GM12872 (cell line): ENCODE results near the gene FDX2.

Source experiments
- TF ChIP-seq, protein P1 (sequence below): IDR thresholded peaks from 3 replicates; pipeline ENCODE4 v1.5.1; 2011; ENCODE audit warnings: low read depth, mild to moderate bottlenecking, low read length, moderate library complexity; ENCODE audit not compliant: insufficient read depth

Gene FDX2

DNA sequence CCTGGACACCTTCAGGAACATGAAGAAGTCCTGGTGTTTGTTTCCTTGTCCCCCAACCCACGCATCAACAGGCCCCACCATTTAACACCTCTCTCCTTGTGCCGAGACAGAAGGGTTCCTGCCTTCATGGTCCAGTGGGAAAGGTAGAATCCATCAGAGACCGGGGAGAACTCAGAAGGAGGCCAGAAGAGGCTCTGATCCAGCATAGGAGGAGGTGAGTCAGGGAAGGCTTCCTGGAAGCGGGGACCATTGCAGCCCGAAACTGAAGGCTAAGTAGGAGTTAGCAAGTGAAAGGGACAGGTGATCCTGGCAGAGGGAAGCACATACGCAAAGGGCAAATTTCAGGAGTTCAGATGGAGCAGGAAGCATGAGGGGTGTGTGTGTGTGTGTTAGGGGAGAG, 23.1 kb upstream of the FDX2 start:
- TF ChIP-seq, protein P1, sequence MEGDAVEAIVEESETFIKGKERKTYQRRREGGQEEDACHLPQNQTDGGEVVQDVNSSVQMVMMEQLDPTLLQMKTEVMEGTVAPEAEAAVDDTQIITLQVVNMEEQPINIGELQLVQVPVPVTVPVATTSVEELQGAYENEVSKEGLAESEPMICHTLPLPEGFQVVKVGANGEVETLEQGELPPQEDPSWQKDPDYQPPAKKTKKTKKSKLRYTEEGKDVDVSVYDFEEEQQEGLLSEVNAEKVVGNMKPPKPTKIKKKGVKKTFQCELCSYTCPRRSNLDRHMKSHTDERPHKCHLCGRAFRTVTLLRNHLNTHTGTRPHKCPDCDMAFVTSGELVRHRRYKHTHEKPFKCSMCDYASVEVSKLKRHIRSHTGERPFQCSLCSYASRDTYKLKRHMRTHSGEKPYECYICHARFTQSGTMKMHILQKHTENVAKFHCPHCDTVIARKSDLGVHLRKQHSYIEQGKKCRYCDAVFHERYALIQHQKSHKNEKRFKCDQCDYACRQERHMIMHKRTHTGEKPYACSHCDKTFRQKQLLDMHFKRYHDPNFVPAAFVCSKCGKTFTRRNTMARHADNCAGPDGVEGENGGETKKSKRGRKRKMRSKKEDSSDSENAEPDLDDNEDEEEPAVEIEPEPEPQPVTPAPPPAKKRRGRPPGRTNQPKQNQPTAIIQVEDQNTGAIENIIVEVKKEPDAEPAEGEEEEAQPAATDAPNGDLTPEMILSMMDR = no peak

DNA sequence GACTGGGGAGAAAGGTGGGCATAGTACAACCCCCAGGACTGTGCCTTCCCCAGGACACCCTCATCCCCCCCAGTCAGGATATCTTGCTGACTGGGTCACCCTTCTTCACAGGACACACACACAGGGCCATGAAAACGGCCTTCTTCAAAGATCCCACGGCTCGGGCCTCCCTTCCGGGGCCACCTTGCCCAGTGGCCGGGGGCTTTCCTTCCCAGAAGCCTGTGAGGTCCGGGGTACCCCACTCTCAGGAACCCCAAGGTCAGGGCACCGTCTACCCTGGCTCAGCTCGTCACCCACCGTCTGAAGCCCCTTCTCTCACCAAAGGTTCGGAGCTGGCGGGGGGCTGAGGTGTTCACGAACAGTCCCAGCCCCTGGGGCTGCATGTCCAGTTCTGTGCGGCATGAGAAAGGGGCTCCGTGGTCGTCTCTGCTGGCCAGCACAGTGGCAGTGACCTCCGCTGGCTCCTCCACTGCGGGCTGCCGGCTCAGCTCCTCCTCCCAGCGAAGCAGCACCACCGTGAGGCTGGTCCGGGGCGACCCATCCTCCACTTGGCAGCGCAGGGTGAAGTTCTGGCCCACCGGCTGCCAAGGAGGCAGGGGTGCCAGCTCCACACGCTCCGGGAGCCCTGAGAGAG, 19.7 kb upstream of the FDX2 start:
- TF ChIP-seq, protein P1 = no peak

DNA sequence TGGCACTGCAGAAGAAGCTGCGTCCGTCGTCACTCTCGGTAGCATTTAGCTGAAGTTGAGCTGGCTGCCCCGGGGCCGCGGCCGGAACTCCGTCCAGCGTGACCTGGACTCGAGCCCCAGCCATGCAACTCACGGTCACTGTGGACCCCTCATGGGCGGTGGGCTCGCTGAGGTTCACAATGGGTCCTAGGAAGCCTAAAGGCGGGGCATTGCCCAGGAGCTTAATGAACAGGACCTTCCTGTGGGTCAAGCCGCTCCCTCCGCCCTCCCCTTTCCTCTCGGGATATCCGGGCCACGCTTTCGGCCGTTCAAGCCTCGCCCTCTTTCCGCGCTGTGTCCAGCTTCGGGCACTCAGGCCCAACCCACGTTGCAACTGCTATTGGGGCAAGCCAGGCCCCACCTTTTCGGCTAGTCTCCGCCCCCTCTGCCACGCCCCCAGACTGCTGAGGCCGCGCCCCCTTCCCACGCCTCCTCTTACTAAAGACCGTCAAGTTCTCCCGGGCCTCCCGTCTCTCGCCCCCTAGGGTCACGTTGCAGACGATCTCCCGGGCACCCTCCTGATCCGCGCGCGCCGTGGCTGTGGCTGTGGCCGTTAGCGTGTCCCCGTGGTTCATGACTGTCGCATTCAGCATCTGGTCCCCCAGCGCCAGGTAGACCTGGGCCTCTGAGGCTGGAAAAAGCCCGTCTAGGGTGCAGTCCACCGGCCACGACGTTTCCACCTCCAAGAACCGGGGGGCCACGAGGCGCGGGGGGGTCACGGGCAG, 19.0 kb upstream of the FDX2 start:
- TF ChIP-seq, protein P1 = no peak

DNA sequence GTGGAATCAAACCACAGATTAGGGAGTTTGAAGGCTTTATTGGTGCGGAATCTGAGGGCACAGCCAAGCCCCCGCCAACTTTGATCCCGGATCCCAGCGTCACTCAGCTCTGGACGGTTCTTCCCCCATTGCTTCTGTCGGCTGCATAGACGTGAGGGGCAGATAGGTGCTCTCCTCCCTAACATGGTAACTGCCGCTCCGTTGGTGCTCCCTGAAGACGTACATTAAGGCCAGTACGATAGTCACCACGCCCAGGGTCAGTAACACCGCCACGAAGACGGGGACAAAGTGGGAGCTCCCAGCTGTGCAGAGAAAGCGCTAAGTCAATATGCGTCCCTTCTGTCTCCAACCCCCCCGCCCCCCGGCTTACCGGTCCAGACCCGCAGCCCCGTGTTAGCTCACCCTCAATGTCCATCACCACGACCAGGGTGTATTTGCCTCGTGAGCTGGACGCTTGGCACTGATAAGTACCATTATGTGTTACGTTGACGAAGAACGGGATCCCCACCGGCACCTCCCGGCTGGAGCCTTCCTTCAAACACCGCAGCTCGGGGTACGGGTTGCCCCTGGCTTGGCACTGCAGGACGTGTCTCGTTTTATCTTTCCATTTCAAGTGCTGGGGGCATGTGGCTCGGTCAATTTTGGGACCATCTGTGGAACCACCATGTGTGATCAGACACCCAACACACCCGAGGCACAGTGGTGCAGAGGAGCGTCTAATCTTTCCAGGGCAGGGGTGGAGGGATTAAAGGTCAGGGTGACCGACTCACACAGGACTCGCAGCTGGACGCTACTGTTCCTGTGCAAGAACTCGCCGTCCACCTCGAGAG, 18.2 kb upstream of the FDX2 start:
- TF ChIP-seq, protein P1 = no peak

DNA sequence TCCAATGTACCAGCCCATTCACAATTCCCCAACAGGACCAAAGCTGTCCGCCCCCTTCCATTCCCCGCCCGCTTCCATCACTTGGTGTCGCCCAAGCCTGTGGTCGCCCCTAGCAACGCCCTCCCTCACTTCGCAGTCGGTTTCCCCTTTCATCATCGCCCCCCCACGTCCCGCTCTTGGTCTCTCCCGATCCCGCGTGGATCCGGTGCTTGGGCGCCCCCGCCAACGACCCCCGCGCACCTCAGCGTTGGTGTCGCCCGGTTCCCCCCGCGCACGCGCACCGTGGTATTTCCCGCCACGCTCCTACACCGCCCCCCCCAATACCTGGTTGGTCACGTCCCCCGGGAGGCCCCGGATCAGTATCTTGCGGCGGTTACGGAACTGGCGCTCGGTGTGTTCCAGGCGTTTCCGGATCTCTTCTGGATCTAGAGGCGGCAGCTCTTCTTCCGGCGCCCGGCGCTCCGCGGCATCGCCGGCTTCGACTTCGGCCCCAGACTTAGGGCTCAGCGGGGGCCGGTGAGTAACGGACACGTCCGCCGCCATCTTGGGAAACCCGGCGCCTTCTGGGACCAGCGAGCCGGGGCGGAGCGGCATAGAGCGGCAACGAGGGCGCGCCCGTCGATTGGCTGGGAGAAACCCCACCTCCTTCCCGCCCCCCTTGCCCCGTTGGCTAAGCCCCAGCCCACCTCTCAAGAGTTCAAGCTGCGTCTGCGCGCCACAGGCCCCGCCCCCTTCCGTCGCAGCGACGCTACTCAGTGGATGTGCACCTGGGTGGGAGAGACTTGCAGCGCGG, 17.3 kb upstream of the FDX2 start, which contains the start of gene RAVER1:
Gene RAVER1 (minus strand): TSS at position 565 of the 793 bp plus-strand sequence. CDS start 22 bp downstream, at position 543.
- TF ChIP-seq, protein P1 = no peak

DNA sequence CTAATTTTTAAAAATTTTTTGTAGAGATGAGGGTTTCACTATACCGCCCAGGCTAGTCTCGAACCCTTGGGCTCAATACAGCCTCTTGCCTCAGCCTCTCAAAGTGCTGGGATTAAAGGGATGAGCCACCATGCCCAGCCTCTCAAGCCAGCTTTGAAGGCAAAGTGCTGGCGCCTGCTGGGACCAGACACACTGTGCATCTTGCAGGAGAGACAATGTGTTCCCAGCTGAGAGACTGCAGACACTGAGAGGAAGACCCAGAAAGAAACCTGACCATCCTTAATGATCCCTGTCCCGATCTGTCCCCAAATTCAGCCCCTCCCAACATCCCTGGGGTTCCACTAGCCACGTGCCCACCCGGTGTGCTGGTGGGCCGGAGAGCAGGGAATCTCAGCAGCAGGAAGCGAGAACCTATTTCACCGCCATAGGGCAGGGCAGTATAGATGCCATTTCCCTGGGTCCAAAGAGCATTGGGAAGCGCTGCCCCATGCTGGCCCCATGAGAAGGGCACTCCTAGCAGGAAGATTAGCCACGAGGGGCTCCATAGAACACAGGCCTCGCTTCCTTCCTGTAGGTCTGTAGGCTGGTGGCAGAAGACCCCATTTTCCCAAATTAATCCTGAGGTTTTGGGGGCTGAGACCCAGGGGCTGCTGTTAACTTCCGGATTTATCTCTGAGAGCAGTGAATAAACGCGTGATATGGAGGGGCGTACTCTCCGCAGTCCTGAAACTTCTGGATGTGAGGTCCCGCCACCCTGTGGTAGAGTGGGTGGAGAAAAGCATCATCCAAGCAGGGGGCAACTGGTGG, 16.5 kb upstream of the FDX2 start:
- TF ChIP-seq, protein P1 = no peak
